OCI-LY7 (cell line): ENCODE results near the gene HOXA10. TPM values are rescaled to one million over a fixed set of nuclear protein-coding genes. Genes with fewer than 3 reads are reported as not detected.

Experiments
- BruUV-seq: library from RNA; stranded (reverse); fragments of 400-500 nt; replicated peaks from 2 replicates; lab custom pipeline; 2021; lab: Mats Ljungman, UMichigan
- CTCF ChIA-PET: fragments of 300-600 bp; sonication (Branson Sonifier 250); formaldehyde crosslinking; loops from one replicate; lab custom pipeline; 2022; ENCODE audit warnings: antibody characterized with exemption; ENCODE audit not compliant: unreplicated experiment; lab: Charles Lee
- POLR2A ChIA-PET: fragments of 300-600 bp; sonication (Branson Sonifier 250); formaldehyde crosslinking; loops from one replicate; lab custom pipeline; 2022; ENCODE audit warnings: antibody characterized with exemption; lab: Charles Lee
- DNase-seq: peaks from one replicate; pipeline ENCODE4 v3.0.0-alpha.2; 2015; ENCODE audit warnings: low spot score
- H2AFZ ChIP-seq: fragments of 200-600 bp; sonication (generic), shearing (Covaris generic); 2 replicates; pipeline ENCODE4 v1.6.1; 2014; ENCODE audit warnings: mild to moderate bottlenecking, antibody characterized with exemption, low read length, moderate library complexity
- H3K27ac ChIP-seq: fragments of 200-600 bp; sonication (generic); 2 replicates; pipeline ENCODE4 v1.5.1; 2014; ENCODE audit warnings: mixed run types, low read depth, mild to moderate bottlenecking, moderate library complexity, low read length, inconsistent platforms; ENCODE audit not compliant: poor library complexity, severe bottlenecking
- H3K36me3 ChIP-seq: fragments of 200-600 bp; sonication (generic); 2 replicates; pipeline ENCODE4 v1.6.1; 2014; ENCODE audit warnings: mild to moderate bottlenecking, antibody characterized with exemption, low read length, moderate library complexity, mixed read lengths; ENCODE audit not compliant: insufficient read depth
- H3K4me1 ChIP-seq: fragments of 200-600 bp; sonication (generic); 2 replicates; pipeline ENCODE4 v1.5.1; 2014; ENCODE audit warnings: mild to moderate bottlenecking, low read length; ENCODE audit not compliant: insufficient read depth, poor library complexity, severe bottlenecking
- H3K4me2 ChIP-seq: fragments of 200-600 bp; sonication (generic); 2 replicates; pipeline ENCODE4 v1.6.1; 2014; ENCODE audit warnings: mild to moderate bottlenecking, low read length
- H3K4me3 ChIP-seq: fragments of 200-600 bp; sonication (generic); 2 replicates; pipeline ENCODE4 v1.5.1; 2014; ENCODE audit warnings: mild to moderate bottlenecking, low read depth, low read length; ENCODE audit not compliant: poor library complexity, severe bottlenecking
- H3K79me2 ChIP-seq: fragments of 200-600 bp; sonication (generic); 2 replicates; pipeline ENCODE4 v1.6.1; 2016; ENCODE audit warnings: low read depth, mild to moderate bottlenecking, low read length, moderate library complexity, mixed read lengths; ENCODE audit not compliant: insufficient read depth
- H3K9me2 ChIP-seq: fragments of 200-600 bp; sonication (generic); 2 replicates; pipeline ENCODE4 v1.6.1; 2016; ENCODE audit warnings: mild to moderate bottlenecking, low read length, mixed read lengths; ENCODE audit not compliant: insufficient read depth
- H3K9me3 ChIP-seq: fragments of 200-600 bp; sonication (generic); 2 replicates; pipeline ENCODE4 v1.6.1; 2014; ENCODE audit warnings: mild to moderate bottlenecking, mixed run types, low read length, mixed read lengths
- H4K20me1 ChIP-seq: fragments of 200-600 bp; sonication (generic); 2 replicates; pipeline ENCODE4 v1.6.1; 2014; ENCODE audit warnings: mild to moderate bottlenecking, antibody characterized with exemption, low read length, moderate library complexity, mixed read lengths; ENCODE audit not compliant: insufficient read depth
- EZH2phosphoT487 ChIP-seq: fragments of 200-600 bp; sonication (generic); IDR thresholded peaks from 2 replicates; pipeline ENCODE4 v1.6.1; 2018; ENCODE audit warnings: low read depth, borderline replicate concordance, mild to moderate bottlenecking, mixed run types, antibody characterized with exemption, low read length, moderate library complexity, mixed read lengths
- intact Hi-C: fragments of 100-400 bp; cut with micrococcal nuclease; formaldehyde crosslinking; loops from one replicate; pipeline ENCODE4 v1.10.0; 2022; ENCODE audit not compliant: unreplicated experiment
- total RNA-seq, 2 experiments: library from RNA; depleted of rRNA in 1 of 2; stranded (reverse); fragments of >200 nt in 1 of 2; shearing (Covaris generic) in 1 of 2; gene quantifications; 2 replicates each; pipeline ENCODE4 v1.2.3, GENCODE V29; 2014 to 2022
- TF ChIP-seq, protein P1 (sequence below): fragments of 200-600 bp; sonication (generic); conservative IDR thresholded peaks from 2 replicates; pipeline ENCODE4 v1.5.1; 2014; ENCODE audit warnings: mild to moderate bottlenecking, antibody characterized with exemption, low read length, moderate library complexity, mixed read lengths

The HOXA10 gene
- total RNA-seq, 2 experiments from 2014 or later = not detected

DNA sequence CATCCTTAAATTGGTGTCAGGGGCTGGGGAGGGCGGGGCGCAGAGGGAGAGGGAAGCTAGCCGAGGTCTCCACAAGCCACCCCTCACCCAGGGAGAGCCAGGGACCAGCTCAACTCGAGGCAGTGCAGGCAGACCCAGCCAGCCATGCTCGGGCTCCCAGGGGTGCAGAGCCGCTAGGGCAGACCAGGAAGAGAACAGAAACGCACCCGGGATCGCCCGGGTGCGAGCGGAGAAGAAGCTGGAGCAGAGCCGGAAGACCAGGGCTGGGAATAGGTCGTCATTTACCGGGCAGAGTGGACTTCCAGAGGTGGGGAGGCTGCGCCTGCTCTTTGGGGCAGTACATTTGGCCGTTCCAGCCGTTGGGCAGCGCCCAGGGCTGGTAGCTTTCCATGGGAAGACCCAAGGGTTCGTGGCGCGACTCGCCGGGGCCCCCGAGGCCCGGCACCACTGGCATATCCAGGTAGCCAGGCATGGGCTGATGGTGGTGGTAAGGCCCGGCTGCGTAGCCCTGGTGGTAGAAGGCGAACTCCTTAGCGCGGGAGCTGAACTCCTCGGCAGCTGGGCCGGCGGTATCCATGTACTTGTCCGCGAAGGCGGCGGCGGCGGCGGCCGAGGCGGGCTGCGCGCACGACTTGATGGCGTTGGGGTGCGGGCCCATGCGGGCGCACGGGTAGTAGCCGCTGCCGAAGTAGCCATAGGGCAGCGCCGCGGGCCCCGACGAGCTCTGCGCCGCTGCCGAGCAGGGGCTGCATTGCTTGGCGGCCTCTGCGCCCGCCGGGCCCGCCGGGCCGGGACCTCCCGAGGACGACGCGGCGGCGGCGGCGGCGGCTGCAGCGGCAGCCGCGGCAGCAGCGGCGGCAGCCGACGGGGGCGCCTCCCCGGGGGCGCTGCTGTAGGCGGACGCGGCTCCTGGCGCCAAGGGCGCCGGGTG is 25.0 kb upstream of the HOXA10 start:
- Histone ChIP-seq H4K20me1 (no peaks in the 10 kb centered on the region), H3K79me2 (no peaks in the 10 kb centered on the region), H3K4me3 (peak overlapping the region; percentile 73), H3K4me1 (peaks cover 17% of the 10 kb centered on the region), H3K27ac (no peak overlapping the region), H3K9me3 (no peaks in the 10 kb centered on the region), H2AFZ (no peak overlapping the region), H3K9me2 (no peaks in the 10 kb centered on the region), H3K36me3 (no peaks in the 10 kb centered on the region), H3K4me2 (peak overlapping the region; percentile 62; the same call in 1 of the 2 replicates)
- DNase-seq = peak; percentile 27
- BruUV-seq = no TSS peak
- CTCF ChIA-PET = interaction anchor here (0.6 kb wide), 1 partner anchor 407 kb away, joined by 4 read pairs; no protein-coding TSS in a partner anchor
- POLR2A ChIA-PET = no interaction called here
- TF ChIP-seq EZH2phosphoT487 = no peak
- TF ChIP-seq, protein P1, sequence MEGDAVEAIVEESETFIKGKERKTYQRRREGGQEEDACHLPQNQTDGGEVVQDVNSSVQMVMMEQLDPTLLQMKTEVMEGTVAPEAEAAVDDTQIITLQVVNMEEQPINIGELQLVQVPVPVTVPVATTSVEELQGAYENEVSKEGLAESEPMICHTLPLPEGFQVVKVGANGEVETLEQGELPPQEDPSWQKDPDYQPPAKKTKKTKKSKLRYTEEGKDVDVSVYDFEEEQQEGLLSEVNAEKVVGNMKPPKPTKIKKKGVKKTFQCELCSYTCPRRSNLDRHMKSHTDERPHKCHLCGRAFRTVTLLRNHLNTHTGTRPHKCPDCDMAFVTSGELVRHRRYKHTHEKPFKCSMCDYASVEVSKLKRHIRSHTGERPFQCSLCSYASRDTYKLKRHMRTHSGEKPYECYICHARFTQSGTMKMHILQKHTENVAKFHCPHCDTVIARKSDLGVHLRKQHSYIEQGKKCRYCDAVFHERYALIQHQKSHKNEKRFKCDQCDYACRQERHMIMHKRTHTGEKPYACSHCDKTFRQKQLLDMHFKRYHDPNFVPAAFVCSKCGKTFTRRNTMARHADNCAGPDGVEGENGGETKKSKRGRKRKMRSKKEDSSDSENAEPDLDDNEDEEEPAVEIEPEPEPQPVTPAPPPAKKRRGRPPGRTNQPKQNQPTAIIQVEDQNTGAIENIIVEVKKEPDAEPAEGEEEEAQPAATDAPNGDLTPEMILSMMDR = no peak
- intact Hi-C loops = loop anchor here (5.0 to 10.0 kb wide), 4 partner anchors 408 to 878 kb away; partner anchors contain the start of gene HIBADH

DNA sequence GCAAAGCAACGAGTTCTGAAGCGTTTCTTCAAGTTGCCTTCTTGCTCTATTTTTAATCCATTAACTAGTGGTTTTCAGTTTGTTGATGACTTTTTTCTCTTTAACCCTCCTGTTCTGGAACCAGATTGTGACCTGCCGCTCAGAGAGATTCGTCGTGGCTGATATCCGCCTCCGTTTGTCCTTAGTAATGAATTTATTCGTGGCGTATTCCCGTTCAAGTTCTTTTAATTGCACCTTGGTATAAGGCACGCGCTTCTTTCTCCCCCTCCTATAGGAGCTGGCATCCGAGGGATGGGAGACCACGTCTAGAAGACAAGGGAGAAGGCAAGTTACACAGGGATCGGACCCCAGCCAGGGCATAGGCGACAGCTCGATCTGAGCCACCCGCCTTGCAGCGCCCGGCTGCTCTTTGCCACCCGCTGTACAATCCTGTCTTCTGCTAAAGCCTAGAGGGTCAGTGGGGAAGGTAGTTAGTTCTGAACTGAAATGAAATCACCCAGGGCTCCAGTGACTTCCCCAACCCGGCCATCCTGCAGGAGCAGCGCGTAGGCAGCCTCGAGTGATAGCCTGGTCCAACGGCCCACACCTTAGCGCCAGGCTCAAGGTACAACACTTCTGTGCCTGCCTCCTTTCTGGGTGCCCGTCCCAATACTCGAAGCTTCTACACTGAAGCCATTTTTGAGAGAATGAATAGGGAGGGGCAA is 24.2 kb upstream of the HOXA10 start:
- Histone ChIP-seq H3K4me2 (peak overlapping the region; percentile 62; the same call in 1 of the 2 replicates), H3K36me3 (no peaks in the 10 kb centered on the region), H2AFZ (no peak overlapping the region), H4K20me1 (no peaks in the 10 kb centered on the region), H3K27ac (no peak overlapping the region), H3K9me2 (no peaks in the 10 kb centered on the region), H3K79me2 (no peaks in the 10 kb centered on the region), H3K4me3 (no peak overlapping the region), H3K9me3 (no peaks in the 10 kb centered on the region), H3K4me1 (peaks cover 17% of the 10 kb centered on the region)
- ChIA-PET CTCF (interaction anchor here (0.6 kb wide), 1 partner anchor 408 kb away, joined by 4 read pairs; no protein-coding TSS in a partner anchor), POLR2A (no interaction called here)
- no peak for DNase-seq
- no peak for TF ChIP-seq EZH2phosphoT487
- TF ChIP-seq, protein P1 = no peak
- intact Hi-C loops = loop anchor here (5.0 to 10.0 kb wide), 4 partner anchors 409 to 879 kb away; partner anchors contain the start of gene HIBADH
- BruUV-seq = no TSS peak
